Epithelial cell of esophagus (primary cell): Measurements from ENCODE around the gene MAP4K3.

Experiments
- DNase-seq: peaks from one replicate; pipeline ENCODE4 v3.0.0; 2010; ENCODE audit warnings: low read depth
- H3K4me3 ChIP-seq: 2 replicates; pipeline ENCODE4 v1.5.1; 2011; ENCODE audit warnings: mild to moderate bottlenecking, low read length, control low read depth
- CTCF ChIP-seq: IDR thresholded peaks from 2 replicates; pipeline ENCODE4 v1.5.1; 2011; ENCODE audit warnings: low read depth, mild to moderate bottlenecking, low read length, control low read depth, inconsistent platforms; ENCODE audit not compliant: insufficient read depth; ENCODE audit errors: missing control alignments

MAP4K3 gene

GRCh38 chr2:39479696-39480095 is 42.6 kb upstream of the MAP4K3 start:
- no peak for TF ChIP-seq CTCF
- no peak for DNase-seq
- no peak overlapping the region for H3K4me3 ChIP-seq

- no peak overlapping the region for H3K4me3 ChIP-seq
- no peak for TF ChIP-seq CTCF
- DNase-seq, result no peak
Measured at GRCh38 chr2:39479053-39479670, 42.1 kb upstream of the MAP4K3 start.

- H3K4me3 ChIP-seq, result no peak overlapping the region
- no peak for TF ChIP-seq CTCF
- DNase-seq, result no peak
Measured at GRCh38 chr2:39476524-39476923, 39.4 kb upstream of the MAP4K3 start.

- TF ChIP-seq CTCF, result no peak
- H3K4me3 ChIP-seq, result no peak overlapping the region
- no peak for DNase-seq
Measured at GRCh38 chr2:39475006-39475405, 37.9 kb upstream of the MAP4K3 start.

GRCh38 chr2:39470580-39470979 is 33.5 kb upstream of the MAP4K3 start:
- TF ChIP-seq CTCF, result no peak
- no peak overlapping the region for H3K4me3 ChIP-seq
- DNase-seq, result no peak

- peak; percentile 74 for DNase-seq
- H3K4me3 ChIP-seq, result no peak overlapping the region
- no peak for TF ChIP-seq CTCF
Measured at GRCh38 chr2:39469807-39470206, 32.7 kb upstream of the MAP4K3 start.
